Neural cell (in vitro differentiated cells): ENCODE results near the gene NDST1.

Source experiments
- CTCF ChIP-seq: fragments of 450-650 bp; IDR thresholded peaks from 2 replicates; pipeline ENCODE4 v1.5.1; 2014; ENCODE audit warnings: antibody characterized with exemption, mild to moderate bottlenecking, moderate library complexity; ENCODE audit not compliant: poor library complexity, severe bottlenecking
- EP300 ChIP-seq: fragments of 450-650 bp; conservative IDR thresholded peaks from 2 replicates; pipeline ENCODE4 v1.6.1; 2014; ENCODE audit warnings: antibody characterized with exemption, mild to moderate bottlenecking, moderate library complexity; ENCODE audit not compliant: poor library complexity, severe bottlenecking
- EZH2 ChIP-seq: fragments of 200-600, 300-800 bp; shearing (Covaris generic), sonication (generic); IDR thresholded peaks from 2 replicates; pipeline ENCODE4 v1.6.1; 2014; ENCODE audit warnings: antibody characterized with exemption, low read length, borderline replicate concordance, mild to moderate bottlenecking; ENCODE audit not compliant: insufficient read depth, poor library complexity, severe bottlenecking
- RAD21 ChIP-seq: fragments of 450-650 bp; conservative IDR thresholded peaks from 2 replicates; pipeline ENCODE4 v1.6.1; 2014; ENCODE audit warnings: antibody characterized with exemption, mild to moderate bottlenecking, moderate library complexity
- REST ChIP-seq: IDR thresholded peaks from 2 replicates; pipeline ENCODE4 v1.6.1; 2012; ENCODE audit warnings: borderline replicate concordance
- TAF1 ChIP-seq: IDR thresholded peaks from 2 replicates; pipeline ENCODE4 v1.6.1; 2012; ENCODE audit warnings: low read depth

GRCh38 chr5:150532151-150532550 lies 24.2 kb downstream of the NDST1 start:
- TF ChIP-seq EZH2 (no peak), CTCF (no peak), REST (no peak), EP300 (no peak), TAF1 (no peak), RAD21 (no peak)
